Neural progenitor cell (in vitro differentiated cells): ENCODE measurements around the gene COQ5. TPM values are rescaled to one million over a fixed set of nuclear protein-coding genes. Genes with fewer than 3 reads are reported as not detected.

Experiments used
- DNase-seq: peaks from one replicate; pipeline ENCODE4 v3.0.0-alpha.2; 2016; ENCODE audit warnings: low spot score
- H2AFZ ChIP-seq: fragments of 200-600 bp; sonication (generic); replicated peaks from 2 replicates; pipeline ENCODE4 v1.6.1; 2016; ENCODE audit warnings: antibody characterized with exemption
- H3F3A ChIP-seq: fragments of 200-600 bp; sonication (generic); 2 replicates; pipeline ENCODE4 v1.6.1; 2016; ENCODE audit warnings: antibody characterized with exemption, low read depth
- H3K27ac ChIP-seq: fragments of 200-600 bp; sonication (generic); 2 replicates; pipeline ENCODE4 v1.5.1; 2016; ENCODE audit warnings: mild to moderate bottlenecking
- H3K27me3 ChIP-seq: fragments of 200-600 bp; sonication (generic); 2 replicates; pipeline ENCODE4 v1.6.1; 2016; ENCODE audit warnings: mild to moderate bottlenecking, moderate library complexity
- H3K36me3 ChIP-seq: fragments of 200-600 bp; sonication (generic); 2 replicates; pipeline ENCODE4 v1.5.1; 2016
- H3K4me1 ChIP-seq: fragments of 200-600 bp; sonication (generic); 2 replicates; pipeline ENCODE4 v1.6.1; 2016; ENCODE audit warnings: mixed run types
- H3K4me2 ChIP-seq: fragments of 200-600 bp; sonication (generic); 2 replicates; pipeline ENCODE4 v1.6.1; 2016
- H3K4me3 ChIP-seq: fragments of 200-600 bp; sonication (generic); 2 replicates; pipeline ENCODE4 v1.5.1; 2016
- H3K79me2 ChIP-seq: fragments of 200-600 bp; sonication (generic); 2 replicates; pipeline ENCODE4 v1.6.1; 2016; ENCODE audit warnings: low read depth
- H3K9ac ChIP-seq: fragments of 200-600 bp; sonication (generic); 2 replicates; pipeline ENCODE4 v1.6.1; 2016
- H3K9me3 ChIP-seq: fragments of 200-600 bp; sonication (generic); 2 replicates; pipeline ENCODE4 v1.5.1; 2016; ENCODE audit warnings: low read depth
- H4K20me1 ChIP-seq: fragments of 200-600 bp; sonication (generic); 2 replicates; pipeline ENCODE4 v1.6.1; 2016; ENCODE audit warnings: low read depth
- H3K27ac Mint-ChIP-seq: 3 replicates; pipeline ENCODE4 v1.8.0; 2021; ENCODE audit warnings: mixed read lengths
- H3K27me3 Mint-ChIP-seq: 2 replicates; pipeline ENCODE4 v1.8.0; 2022; ENCODE audit warnings: low read depth, mild to moderate bottlenecking, inconsistent platforms, moderate library complexity, mixed read lengths; ENCODE audit not compliant: insufficient read depth
- H3K36me3 Mint-ChIP-seq: 3 replicates; pipeline ENCODE4 v1.8.0; 2021; ENCODE audit warnings: mixed read lengths
- H3K4me1 Mint-ChIP-seq: 3 replicates; pipeline ENCODE4 v1.8.0; 2021; ENCODE audit warnings: mixed read lengths
- H3K4me3 Mint-ChIP-seq: 3 replicates; pipeline ENCODE4 v1.8.0; 2021; ENCODE audit warnings: mild to moderate bottlenecking, moderate library complexity, mixed read lengths
- H3K9me3 Mint-ChIP-seq: 3 replicates; pipeline ENCODE4 v1.8.0; 2020; ENCODE audit warnings: mixed read lengths
- EZH2 ChIP-seq: fragments of 200-600 bp; sonication (generic); IDR thresholded peaks from 2 replicates; pipeline ENCODE4 v1.6.1; 2017; ENCODE audit warnings: antibody characterized with exemption, mild to moderate bottlenecking, moderate library complexity
- EZH2phosphoT487 ChIP-seq: fragments of 200-600 bp; sonication (generic); IDR thresholded peaks from 2 replicates; pipeline ENCODE4 v1.6.1; 2017; ENCODE audit warnings: antibody characterized with exemption
- total RNA-seq: library from RNA; depleted of rRNA; stranded (reverse); fragments of >200 nt; gene quantifications from 2 replicates; pipeline ENCODE4 v1.2.3, GENCODE V29; 2015; ENCODE audit warnings: low replicate concordance
- TF ChIP-seq, protein P1 (sequence below): fragments of 200-600 bp; sonication (generic); IDR thresholded peaks from 2 replicates; pipeline ENCODE4 v1.5.1; 2017; ENCODE audit warnings: antibody characterized with exemption, mild to moderate bottlenecking

Gene COQ5
- total RNA-seq, 1 donor from 2014 or later = 72.7 TPM

DNA sequence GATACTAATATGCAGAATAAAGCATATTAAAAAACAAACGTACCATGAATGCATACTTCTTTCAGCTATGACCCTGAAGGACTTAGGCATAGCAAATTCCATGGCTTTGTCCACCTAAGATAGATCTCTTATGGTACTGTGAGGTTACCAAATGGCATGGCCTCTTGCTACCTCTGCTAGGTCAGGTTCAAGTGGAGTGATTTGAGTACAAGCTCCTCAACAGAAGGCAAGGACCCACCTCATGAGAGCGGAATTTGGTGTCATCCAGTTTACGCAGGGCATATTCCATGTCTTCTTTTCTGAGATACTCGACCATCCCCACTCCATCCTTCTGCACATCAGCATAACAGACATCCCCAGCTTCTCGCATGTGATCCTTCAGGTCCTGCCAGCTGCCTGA is 65.2 kb downstream of the COQ5 start:
- Histone ChIP-seq H3K9me3 (no peaks in the 10 kb centered on the region), H3K4me1 (no peaks in the 10 kb centered on the region), H3K9ac (no peak overlapping the region), H3K36me3 (peaks cover 21% of the 10 kb centered on the region), H3F3A (peaks cover 66% of the 10 kb centered on the region), H3K79me2 (peaks cover 57% of the 10 kb centered on the region), H4K20me1 (peaks cover 65% of the 10 kb centered on the region), H2AFZ (no peak overlapping the region), H3K27ac (no peak overlapping the region), H3K4me2 (no peak overlapping the region), H3K4me3 (no peak overlapping the region), H3K27me3 (no peaks in the 10 kb centered on the region)
- H3K27ac Mint-ChIP-seq = no peak overlapping the region
- H3K4me3 Mint-ChIP-seq = no peak overlapping the region
- peaks cover 22% of the 10 kb centered on the region for H3K4me1 Mint-ChIP-seq
- DNase-seq = no peak
- H3K9me3 Mint-ChIP-seq = no peaks in the 10 kb centered on the region
- peaks cover 39% of the 10 kb centered on the region for H3K36me3 Mint-ChIP-seq
- TF ChIP-seq EZH2 (no peak), EZH2phosphoT487 (no peak)
- TF ChIP-seq, protein P1, sequence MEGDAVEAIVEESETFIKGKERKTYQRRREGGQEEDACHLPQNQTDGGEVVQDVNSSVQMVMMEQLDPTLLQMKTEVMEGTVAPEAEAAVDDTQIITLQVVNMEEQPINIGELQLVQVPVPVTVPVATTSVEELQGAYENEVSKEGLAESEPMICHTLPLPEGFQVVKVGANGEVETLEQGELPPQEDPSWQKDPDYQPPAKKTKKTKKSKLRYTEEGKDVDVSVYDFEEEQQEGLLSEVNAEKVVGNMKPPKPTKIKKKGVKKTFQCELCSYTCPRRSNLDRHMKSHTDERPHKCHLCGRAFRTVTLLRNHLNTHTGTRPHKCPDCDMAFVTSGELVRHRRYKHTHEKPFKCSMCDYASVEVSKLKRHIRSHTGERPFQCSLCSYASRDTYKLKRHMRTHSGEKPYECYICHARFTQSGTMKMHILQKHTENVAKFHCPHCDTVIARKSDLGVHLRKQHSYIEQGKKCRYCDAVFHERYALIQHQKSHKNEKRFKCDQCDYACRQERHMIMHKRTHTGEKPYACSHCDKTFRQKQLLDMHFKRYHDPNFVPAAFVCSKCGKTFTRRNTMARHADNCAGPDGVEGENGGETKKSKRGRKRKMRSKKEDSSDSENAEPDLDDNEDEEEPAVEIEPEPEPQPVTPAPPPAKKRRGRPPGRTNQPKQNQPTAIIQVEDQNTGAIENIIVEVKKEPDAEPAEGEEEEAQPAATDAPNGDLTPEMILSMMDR = no peak
- H3K27me3 Mint-ChIP-seq = peaks cover 2% of the 10 kb centered on the region

DNA sequence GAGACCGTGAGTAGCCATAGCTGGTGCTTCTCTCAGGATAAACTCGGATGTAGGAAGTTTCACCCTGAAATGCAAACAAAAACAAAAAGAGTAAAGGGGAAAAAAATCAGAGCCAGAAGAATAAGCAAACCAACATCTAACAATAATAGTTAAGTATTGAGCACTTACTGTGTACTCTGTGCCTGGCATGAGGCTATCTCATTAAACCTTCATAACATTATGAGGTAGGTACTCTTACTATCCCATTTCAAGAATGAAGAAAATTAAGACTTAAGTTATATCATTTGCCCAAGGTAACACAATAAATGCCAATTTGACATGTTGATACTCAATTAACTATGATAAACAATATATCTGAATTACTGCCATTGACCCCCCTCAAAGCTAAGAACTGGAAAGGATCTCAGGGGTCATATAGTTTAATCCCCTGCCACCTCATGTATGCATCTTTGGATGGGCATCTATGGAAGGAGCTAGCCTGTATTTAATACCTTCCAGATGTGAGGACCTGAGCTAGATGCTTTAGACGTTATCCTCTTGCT is 66.8 kb downstream of the COQ5 start:
- Histone ChIP-seq H3K79me2 (peaks cover 42% of the 10 kb centered on the region), H4K20me1 (peaks cover 50% of the 10 kb centered on the region), H3K9me3 (no peaks in the 10 kb centered on the region), H3K4me2 (no peak overlapping the region), H2AFZ (no peak overlapping the region), H3K27me3 (no peaks in the 10 kb centered on the region), H3K27ac (no peak overlapping the region), H3K9ac (no peak overlapping the region), H3F3A (peaks cover 73% of the 10 kb centered on the region), H3K36me3 (peaks cover 21% of the 10 kb centered on the region), H3K4me1 (no peaks in the 10 kb centered on the region), H3K4me3 (no peak overlapping the region)
- TF ChIP-seq, protein P1 = no peak
- TF ChIP-seq EZH2phosphoT487 = no peak
- Mint-ChIP-seq H3K4me1 (peaks cover 12% of the 10 kb centered on the region), H3K27me3 (peaks cover 2% of the 10 kb centered on the region), H3K9me3 (no peaks in the 10 kb centered on the region), H3K27ac (no peak overlapping the region), H3K4me3 (no peak overlapping the region), H3K36me3 (peaks cover 40% of the 10 kb centered on the region)
- no peak for DNase-seq

DNA sequence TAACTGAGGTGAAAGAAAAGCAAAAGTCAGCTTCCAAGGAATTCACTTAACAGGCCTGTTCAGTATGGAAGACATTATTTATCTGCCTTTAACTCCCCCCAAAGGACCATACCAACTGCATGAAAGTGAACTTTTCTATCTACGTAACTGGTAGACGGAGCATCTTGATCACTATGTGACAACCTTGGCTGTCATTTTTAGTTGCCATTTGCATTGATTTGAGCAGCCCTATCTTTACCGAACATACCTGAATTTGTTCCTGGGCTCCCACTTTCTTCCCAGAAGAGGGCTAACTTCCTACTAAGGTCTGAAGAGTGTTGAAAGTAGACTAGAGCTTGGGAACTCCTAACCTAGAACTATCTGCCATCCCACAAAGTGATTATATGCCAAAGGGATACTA is 68.8 kb downstream of the COQ5 start:
- peaks cover 22% of the 10 kb centered on the region for H3K79me2 ChIP-seq
- peaks cover 2% of the 10 kb centered on the region for H3K27me3 Mint-ChIP-seq
- peaks cover 21% of the 10 kb centered on the region for H3K36me3 ChIP-seq
- H3F3A ChIP-seq = peaks cover 80% of the 10 kb centered on the region
- no peaks in the 10 kb centered on the region for H3K9me3 ChIP-seq
- peaks cover 44% of the 10 kb centered on the region for H3K36me3 Mint-ChIP-seq
- H3K27ac Mint-ChIP-seq = no peak overlapping the region
- H4K20me1 ChIP-seq = peaks cover 38% of the 10 kb centered on the region
- H3K4me2 ChIP-seq = no peak overlapping the region
- H3K4me1 Mint-ChIP-seq = no peaks in the 10 kb centered on the region
- DNase-seq = no peak
- H3K4me1 ChIP-seq = no peaks in the 10 kb centered on the region
- H3K4me3 Mint-ChIP-seq = no peak overlapping the region
- no peak overlapping the region for H3K9ac ChIP-seq
- H3K4me3 ChIP-seq = no peak overlapping the region
- H2AFZ ChIP-seq = no peak overlapping the region
- no peaks in the 10 kb centered on the region for H3K27me3 ChIP-seq
- TF ChIP-seq, protein P1 = no peak
- no peak for TF ChIP-seq EZH2phosphoT487
- TF ChIP-seq EZH2 = no peak
- H3K27ac ChIP-seq = no peak overlapping the region
- no peaks in the 10 kb centered on the region for H3K9me3 Mint-ChIP-seq
